Loucy (cell line): Measurements from ENCODE around the gene TF.

Experiments used
- CTCF ChIP-seq: fragments of 200-600 bp; sonication (generic); conservative IDR thresholded peaks from 2 replicates; pipeline ENCODE4 v1.5.1; 2014; ENCODE audit warnings: mild to moderate bottlenecking, antibody characterized with exemption, low read length
- EZH2phosphoT487 ChIP-seq: fragments of 200-600 bp; IDR thresholded peaks from 2 replicates; pipeline ENCODE4 v1.6.1; 2018; ENCODE audit warnings: antibody characterized with exemption, mild to moderate bottlenecking, moderate library complexity, borderline replicate concordance

GRCh38 chr3:133763797-133764683 is 17.8 kb downstream of the TF start:
- TF ChIP-seq CTCF (no peak), EZH2phosphoT487 (no peak)
